Activated CD4-positive, alpha-beta T cell treated with anti-CD3 and anti-CD28 coated beads, Interleukin-2, amount 50 U/mL, for 4 hours (primary cell): ENCODE results near the gene EPB41.
"Not testable (repeated sequence)": the region's sequence is repeated elsewhere in the genome, so short reads cannot be mapped to it uniquely, and the experiment has no call there.

Experiments used
- DNase-seq, 2 experiments: peaks; one replicate each; pipeline ENCODE4 v3.0.0-alpha.2; 2020

Gene EPB41

DNA sequence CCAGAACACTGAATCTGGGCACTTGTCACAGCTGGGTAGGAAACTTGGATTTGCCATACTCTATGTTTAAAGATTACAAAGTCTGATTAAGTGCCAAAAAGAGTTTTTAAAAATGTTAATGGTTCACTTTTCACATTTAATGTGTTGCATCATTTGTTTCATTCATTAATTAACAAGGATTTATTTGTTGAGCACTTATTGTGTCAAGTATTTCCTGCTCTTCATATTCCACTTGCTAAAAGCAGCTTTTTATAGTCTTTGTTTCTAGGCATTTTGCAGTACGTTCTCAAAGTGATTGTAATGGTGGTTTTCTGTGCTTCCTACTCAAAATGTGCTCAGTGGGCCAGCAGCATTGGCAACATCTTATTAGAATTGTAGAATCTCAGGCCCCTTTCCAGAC is 68.7 kb downstream of the EPB41 start:
- DNase-seq: no peak

DNA sequence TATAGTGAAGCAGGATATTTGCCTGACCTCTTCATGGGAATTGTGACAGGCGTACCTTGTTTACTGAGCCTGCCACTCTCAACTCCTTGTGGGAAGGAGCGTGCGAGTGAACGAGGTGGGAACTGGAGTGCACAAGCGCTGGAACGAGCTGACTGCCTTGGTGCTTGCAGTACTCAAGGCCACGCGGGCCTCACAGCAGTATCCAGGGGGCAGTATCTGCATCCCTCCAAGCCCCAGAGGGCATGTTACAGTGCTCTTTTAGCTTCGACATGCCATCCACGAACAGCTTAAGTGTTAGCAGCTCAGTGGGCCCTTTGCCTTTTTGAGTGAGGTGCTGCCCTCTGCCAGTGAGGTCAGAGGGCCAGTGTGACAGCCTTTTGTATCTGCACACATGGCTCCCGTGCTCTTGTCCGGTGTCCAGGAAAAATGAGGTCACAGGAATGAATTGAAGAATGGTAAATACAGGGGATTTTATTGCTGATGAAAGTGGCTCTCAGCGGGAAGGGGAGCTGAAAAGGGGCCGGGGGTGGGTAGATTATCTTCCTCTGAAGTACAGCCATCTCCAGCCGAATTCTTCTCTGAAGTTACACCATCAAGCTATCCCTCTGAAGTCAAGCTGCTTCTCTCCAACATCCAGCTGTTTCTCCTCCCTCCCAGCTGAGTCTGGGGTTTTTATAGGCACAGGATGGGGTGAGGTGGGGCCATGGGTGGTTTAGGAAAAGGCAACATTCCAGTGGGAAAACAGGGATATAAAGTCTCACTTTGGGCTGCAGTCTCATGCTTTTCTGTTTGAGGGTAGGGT is 69.3 kb downstream of the EPB41 start:
- no peak for DNase-seq

DNA sequence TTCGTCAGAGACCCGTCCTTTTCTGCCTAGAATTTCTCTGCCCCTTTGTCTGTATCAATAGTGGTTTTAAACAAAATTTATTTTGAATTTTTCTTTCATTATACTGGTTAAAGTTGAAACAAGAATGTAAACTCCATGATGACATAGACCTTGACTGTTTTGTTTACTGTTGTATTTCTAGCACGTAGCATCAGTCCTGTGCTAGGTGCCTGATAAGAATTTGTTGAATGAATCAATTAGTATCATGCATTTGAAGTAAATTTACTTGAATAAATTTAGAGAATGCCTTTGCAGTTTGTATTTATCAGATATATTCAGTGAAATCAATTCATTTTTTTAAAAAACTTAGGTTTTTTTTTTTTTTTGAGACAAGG is 69.9 kb downstream of the EPB41 start:
- DNase-seq: no peak

DNA sequence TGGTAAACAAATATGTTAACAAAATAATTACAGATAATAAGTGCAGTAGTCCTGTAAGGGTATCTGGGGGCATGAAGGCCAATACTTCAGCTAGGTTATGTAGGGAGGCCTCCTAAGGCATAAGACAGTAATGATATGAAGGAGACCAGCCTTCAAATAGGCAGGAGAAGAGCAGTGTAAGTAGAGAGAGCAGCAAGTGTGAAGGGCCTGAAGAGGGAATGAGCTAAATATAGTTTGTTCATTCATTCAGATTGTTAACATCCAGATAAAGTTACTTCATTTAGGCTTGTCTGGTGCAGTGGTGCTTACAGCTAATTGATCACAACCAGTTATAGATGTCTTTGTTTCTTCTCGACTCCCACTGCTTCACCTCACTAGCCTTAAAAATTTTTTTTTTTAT is 71.1 kb downstream of the EPB41 start:
- DNase-seq: no peak

DNA sequence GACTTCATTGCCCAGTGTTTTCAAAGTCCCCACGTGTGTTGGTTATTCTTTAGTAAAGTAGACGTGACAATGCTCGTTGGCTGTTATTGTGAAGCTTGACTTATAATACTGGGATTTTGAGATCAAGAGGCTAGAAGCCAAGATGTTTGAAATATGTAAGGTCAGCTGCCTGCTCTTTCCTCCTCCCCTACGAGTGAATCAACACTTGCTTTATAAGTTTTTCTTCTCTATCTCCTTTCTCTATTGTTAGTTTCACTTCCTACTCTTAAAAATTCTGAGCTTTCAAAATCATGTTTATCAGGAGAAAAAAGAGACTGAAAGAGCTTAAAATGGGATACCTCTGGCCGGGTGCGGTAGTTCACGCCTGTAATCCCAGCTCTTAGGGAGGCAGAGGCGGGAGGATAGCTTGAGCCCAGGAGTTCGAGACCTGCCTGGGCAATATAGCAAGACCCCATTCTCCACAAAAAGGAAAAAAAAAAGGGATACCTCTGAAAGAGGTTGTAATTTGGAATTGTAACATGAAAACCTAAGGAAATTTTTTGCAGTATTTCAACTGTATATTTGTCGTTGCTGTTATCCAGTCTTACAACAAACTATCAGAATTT is 72.0 kb downstream of the EPB41 start:
- no peak for DNase-seq

DNA sequence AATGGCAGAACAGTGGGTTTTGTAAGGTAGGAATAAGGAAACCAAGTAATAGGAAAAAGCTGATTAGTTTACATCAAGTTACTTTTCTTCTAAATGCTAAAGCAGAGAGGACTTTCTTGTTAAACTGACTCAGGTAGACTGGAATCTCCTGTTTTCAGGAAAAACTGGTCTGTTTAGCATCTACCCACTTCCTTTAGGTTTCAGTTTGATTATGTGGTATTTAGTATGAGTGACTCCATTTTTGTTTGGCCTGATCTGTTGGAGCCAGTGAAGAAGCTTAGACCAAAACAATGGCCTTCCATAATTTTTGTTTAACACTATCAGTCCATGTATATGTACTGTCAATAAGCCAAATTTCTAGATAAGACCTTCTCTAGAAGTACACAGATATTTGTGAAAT is 88.4 kb downstream of the EPB41 start:
- DNase-seq: no peak

DNA sequence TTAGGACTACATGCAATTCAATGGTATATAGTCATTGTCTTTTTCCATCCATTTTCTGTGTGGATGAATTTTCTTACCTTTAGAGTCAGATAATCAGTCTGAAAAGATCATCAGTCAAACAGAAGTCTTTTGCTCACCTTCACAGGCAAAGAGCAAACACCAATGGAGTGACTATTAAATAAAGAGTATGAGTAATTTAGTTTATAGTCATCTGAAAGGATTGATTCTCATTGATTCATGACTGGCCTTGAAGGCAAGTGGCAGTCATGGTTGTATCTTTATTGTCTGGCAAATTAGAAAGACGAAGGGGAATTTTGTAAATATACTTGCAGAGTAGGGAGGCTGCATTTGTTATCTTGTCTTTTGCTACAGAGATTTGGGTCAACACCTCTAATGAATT is 89.9 kb downstream of the EPB41 start:
- no peak for DNase-seq

DNA sequence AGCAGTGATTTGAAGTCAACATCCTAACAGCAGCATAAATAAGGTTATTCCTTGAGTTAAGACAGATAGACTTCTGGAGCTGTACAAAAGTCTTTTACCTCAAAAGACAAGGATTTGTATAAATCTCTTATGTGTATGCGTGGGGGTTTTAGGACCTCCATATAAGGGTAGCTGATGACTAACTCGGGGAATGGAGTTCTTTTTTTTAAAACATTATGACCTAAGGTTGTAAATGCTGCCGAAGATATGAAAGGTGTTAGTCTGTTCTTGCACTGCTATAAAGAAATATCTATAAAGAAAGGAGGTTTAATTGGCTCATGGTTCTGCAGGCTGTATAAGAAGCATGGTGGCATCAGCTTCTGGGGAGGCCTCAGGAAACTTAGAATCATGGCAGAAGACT is 90.4 kb downstream of the EPB41 start:
- DNase-seq: no peak

DNA sequence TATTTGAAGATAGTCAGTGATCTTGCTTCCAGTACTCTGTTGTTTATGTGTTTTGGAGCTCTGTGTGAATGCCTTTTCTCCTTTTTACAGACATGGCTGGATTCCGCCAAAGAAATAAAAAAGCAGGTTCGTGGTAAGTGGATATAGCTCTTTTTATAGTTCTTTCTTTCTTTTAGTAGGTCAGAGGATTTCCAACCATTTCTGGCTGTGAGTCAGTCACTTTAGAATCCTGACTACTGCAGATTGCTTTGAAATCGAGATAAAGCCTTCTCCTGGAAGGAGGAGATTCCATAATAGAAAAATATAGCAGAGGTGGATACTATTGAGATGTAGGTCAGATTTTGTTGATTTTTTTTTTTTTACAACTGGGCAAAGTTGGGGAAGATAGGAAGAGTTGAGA is 97.4 kb downstream of the EPB41 start:
- DNase-seq: no peak

DNA sequence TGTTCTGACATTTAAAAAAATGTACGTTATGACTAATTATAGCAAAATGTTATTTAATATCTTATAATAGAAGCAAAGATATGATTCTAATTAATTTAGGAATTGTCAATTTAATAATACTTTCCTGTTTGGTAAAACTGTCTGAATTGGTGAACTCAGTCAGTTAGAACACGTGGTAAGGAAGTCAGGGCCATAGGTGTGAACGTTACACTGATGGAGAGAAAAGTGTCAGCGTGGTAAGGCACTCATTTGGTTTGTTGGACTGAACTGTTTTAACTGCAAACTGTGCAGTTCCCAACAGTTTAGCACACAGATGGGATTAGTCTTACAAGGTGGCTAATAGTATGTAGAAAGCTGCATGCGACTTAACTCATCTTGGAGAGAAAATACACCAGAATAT is 102.9 kb downstream of the EPB41 start:
- no peak for DNase-seq

DNA sequence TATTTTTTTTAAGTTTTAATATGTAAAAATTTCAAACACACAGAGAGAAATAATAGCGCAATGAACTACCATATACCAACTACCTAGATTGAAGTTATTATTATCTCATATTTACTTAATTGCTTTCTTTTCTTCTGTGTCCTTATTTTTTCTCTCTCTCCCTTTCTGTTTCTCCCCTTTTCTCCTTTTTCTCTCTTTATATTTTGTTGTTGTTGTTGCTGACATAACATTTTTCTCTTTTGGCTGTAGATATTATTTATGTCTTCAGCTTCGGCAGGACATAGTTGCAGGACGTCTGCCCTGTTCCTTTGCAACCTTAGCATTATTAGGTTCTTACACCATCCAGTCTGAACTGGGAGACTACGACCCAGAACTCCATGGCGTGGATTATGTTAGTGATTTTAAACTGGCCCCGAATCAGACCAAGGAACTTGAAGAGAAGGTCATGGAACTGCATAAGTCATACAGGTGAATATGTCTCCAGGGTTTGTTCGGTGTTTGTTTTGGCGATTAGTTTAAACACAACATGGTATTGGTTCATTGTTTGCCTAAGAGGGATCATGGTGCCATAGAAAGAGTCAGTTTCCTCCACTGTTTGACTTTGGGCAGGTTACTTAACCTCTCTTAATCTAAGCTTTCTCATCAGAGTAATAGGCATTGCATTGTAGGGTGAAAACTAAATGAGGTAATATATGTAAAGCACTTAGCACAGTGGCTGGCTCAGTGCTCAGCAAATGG is 103.8 kb downstream of the EPB41 start:
- no peak for DNase-seq

DNA sequence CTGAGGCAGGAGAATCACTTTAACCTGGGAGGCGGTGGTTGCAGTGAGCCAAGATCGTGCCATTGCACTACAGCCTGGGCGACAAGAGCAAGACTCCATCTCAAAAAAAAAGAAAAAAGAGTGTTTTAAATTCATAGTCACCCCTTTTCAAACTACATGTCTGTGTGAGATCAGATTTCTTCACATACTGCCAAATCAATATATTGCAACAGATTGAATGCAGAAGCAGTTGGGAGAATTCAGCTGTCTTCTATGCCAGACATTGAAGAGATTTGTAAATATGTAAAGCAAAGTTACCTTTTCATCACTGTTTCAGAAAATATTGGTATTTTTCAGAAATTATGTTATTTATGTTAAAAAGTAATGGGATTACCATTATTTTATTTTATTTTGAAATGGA is 108.3 kb downstream of the EPB41 start:
- no peak for DNase-seq

DNA sequence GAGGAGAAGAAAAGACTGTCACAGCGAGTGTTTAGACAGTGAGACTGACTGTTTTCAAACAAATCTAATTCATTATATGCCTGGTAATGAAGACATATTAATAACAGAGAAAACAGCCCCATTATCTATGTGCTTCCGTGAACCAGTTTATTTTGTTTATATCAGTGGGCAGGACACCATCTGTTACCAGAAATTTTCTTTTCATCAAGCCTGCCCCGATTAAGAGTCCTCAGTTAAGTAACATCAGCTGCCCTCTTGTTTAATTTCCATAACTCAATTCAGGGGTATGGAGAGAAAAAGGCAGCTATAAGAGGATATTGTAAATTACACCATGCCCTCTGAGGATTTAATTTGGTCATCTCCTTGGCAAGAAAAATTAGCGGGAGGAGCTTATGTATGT is 115.3 kb downstream of the EPB41 start:
- no peak for DNase-seq

DNA sequence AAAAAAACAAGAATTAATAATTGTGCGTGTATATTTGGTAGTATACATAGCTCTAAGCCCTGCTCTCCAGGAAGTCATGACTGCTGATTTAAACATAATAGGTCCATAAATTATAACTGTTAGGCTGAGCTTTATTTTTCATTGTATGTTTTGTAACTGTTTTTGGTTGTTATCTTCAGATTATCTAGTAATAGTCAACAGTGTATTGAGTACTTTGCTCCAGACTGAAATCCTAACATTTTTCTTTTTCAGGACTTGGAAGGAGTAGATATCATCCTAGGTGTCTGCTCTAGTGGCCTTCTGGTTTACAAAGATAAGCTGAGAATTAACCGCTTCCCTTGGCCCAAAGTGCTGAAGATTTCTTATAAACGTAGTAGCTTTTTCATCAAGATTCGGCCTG is 118.5 kb downstream of the EPB41 start:
- no peak for DNase-seq

DNA sequence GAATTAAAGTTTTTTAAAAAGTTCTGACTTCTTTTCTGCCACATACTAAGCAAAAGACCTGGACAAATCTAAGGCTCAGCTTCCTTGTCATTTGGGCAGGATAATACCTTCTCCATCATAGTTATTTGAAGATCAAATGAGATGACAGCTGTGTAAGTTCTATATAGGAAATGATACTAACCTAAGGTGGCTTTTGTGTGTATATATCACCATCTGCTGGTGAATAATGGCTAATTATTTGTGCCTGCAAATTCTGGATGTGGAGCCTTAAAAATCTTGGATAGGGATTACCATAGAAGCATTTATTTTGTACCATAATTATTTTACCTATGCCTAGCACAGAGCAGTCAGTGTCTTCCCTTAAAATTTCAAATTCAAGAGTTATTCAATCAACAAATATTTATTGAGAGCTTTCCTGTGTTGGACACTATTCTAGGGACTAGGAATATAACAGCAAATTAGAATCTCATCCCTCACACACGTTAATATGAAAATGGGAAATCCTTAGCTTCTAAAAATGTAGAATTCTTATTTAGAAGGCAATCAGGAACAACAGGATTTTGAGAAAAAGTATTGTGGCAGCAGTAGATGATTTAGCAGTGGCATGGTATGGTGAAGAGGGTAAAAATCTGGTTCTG is 119.6 kb downstream of the EPB41 start:
- no peak for DNase-seq

DNA sequence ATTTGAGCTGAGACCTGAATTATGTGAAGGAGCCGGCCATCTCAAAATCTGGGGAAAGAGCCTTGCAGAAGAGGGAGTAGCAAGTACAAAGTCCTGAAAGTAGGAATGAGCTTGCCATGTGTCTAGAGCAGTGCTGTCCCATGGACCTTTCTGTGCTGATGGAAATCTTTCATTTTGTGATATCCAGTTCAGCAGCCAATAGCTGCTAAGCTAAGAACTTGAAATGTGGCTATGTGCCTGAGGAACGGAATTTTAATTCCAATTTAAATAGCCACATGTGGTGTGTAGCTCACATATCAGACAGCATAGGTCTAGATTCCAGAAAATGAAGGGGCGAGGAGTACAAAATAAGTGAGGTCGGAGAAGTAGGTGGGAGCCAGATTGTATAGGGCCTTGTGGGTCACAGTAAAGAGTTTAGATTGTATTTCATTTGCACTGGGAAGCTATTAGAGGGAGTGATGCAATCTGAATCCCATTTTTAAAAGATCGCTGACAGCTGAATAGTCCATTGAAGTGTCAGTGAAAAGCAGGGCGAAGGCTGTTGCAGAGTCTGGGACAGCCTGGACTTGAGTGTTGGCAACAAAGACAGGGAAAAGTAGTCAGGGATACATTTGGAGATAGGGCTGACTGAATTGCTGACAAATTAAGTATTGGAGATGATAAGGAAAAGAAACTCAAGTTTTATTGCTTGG is 129.1 kb downstream of the EPB41 start:
- DNase-seq: no peak

DNA sequence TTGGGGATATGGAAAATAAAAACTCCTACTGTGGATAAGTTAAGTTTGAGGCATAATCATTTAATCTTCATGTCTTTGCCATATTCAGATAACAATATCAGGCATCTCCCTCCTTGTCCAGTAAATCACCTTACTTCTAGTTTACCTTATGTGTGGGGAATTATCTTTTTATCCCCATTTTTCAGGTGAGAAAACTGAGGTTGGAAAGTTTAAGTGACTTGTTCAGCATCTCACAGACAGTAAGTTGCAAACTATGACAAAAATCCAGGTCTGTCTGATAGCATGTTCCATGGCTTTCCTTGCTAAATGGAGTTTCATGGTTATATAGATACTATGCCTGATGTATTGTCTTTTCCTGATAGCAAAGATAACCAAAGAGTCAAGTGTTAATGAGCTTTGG is 129.6 kb downstream of the EPB41 start:
- no peak for DNase-seq

DNA sequence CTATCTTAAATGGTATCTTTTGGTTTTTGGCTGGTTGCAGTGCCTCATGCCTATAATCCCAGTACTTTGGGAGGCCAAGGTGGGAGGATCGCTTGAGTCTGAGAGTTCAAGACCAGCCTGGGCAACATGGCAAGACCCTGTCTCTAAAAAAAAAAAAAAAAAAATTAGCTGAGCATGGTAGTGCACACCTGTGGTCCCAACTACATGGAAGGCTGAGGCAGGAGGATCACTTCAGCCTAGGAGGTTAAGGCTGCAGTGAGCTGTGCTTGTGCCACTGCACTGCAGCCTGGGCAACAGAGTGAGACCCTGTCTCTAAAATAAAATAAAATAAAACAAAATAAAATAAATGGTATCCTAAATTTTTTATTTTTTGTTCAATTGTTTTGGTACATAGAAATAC is 131.3 kb downstream of the EPB41 start:
- not testable (repeated sequence) for DNase-seq

DNA sequence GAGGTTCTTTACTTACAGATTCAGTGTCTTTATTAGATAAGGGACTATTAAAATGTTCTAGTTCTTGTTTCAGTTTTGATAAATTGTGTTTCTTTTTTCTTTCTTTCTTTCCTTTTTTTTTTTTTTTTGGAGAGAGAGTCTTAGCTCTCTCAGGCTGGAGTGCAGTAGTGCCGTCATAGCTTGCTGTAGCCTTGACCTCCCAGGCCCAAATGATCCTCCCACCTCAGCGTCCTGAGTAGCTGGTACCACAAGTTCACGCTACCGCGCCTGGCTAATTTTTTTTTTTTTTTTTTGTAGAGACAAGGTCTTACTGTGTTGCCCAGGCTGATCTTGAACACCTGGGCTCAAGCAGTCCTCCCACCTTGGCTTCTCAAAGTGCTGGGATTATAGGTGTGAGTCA is 132.8 kb downstream of the EPB41 start:
- DNase-seq: no peak

DNA sequence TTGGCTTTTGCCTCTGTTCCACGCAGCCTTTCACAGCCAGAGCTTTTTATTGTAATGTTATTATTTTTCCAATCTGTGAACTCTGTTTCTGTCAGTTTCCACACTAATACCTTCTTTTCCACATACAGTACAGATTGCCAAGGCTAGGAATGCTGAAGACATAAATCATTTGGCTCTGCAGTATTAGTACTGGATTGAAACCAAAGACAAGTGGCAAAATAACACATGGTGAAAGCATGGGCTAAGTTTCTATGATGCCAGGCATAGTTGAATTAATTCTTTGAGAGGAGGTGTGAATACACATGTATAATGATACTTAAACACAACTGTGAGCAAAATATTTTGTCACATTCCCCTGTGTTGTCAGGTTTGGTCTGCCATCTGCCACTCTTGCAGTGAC is 135.8 kb downstream of the EPB41 start:
- no peak for DNase-seq

DNA sequence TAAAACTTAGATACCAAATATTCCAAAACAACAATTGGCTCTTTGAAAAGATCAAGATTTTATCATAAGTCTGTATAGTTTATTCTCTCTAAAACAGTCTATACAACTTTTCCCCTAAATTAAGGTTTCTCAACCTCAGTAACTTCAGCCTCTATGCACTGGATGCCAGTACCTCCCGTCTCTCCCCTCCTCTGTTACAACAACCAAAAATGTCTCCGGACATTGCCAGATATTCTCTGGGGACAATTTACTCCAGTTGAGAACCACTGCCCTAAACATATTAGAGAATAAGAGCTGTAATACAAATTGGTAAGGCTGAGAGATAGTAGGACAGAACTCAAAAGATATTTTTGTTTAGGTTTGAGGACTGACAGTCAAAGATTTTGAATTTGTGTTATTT is 137.7 kb downstream of the EPB41 start:
- no peak for DNase-seq

DNA sequence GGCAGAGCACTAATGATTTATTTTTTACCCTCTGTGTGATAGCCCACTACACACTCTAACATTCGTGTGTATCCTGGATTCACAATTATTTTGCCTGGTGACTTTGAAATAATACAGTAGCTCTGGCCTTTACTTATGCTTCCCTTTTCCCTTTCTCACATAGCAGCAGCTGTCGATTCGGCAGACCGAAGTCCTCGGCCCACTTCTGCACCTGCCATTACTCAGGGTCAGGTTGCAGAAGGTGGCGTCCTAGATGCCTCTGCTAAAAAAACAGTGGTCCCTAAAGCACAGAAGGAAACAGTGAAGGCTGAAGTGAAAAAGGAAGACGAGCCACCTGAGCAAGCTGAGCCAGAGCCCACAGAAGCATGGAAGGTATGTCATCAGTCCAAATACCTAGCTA is 138.6 kb downstream of the EPB41 start:
- DNase-seq: no peak

DNA sequence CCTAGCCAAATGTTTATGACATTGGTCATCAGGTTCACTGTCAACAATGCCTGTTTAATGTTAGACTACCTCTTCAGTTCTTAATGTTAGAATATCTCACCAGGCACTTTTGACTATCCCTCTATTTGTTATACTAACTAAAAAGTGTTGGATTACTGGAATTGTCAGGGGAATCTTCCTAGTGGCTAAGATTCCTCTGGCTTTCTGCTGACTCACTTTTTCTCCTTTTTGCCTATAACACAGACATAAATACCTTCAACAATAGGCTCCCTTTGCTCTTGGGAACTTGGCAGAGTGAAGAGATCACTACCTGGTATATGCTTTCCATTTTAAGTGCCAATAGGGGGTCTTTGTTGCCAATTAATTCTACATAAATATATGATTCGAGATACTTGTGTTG is 140.8 kb downstream of the EPB41 start:
- DNase-seq: no peak
